ENCODE results near the gene KLRC2. TPM values are rescaled to one million over a fixed set of nuclear protein-coding genes. Genes with fewer than 3 reads are reported as not detected.
A peak's percentile ranks its signal among the peaks of the same experiment; 100 is the strongest.
"Not testable (repeated sequence)": the region's sequence is repeated elsewhere in the genome, so short reads cannot be mapped to it uniquely, and the experiment has no call there.

KLRC2 gene
- total and polyA plus RNA-seq, 8 donors, result 0.10 to 10.4 (median 2.0) TPM; not detected in 4

- H3K9me3 ChIP-seq; H3K4me3 ChIP-seq; H3K36me3 ChIP-seq; DNase-seq; H3K4me1 ChIP-seq; intact Hi-C loops (cut with DNase I; ENCODE audit: low total_unique reads); H3K27me3 ChIP-seq; H3K27ac ChIP-seq: not testable (repeated sequence)
- 9 to 56% (median 33%) methylated on average over 1 to 2 of the region's 3 CpGs; no CpG with 5 or more reads in 1 of the 5 donors for WGBS, 5 donors
Observed at GRCh38 chr12:10422159-10422558, 13.7 kb downstream of the KLRC2 start.

GRCh38 chr12:10420334-10420733 lies 15.5 kb downstream of the KLRC2 start, which contains the start of gene KLRC3:
Gene KLRC3 (minus strand): TSS chr12:10420595. CDS start chr12:10420550, 45 bp downstream.
- not testable (repeated sequence) for H3K4me1 ChIP-seq

DNA sequence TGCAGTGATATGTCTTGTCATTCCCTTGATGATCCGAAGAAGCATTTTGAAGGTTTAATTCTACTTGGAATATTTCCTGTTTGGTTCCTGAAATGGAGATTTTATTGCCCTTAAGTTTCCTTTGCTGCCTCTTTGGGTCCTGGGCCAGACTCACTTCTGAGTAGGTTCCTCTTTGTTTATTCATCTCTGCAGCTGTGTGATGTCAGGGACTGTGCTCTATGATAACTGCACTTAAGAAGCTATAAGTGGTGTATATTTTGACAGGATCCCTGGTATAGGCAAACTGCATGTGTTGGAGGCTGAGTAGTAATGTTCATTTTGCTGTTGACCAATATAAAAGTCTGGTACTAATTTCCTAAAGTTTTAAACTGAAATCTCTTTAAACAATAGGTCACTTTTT lies 26.4 kb downstream of the KLRC2 start, which contains the start of gene KLRC4:
KLRC4 (minus strand) TSS at position 366 of the 400 bp plus-strand sequence; CDS start at position 184, 182 bp downstream.
- Histone ChIP-seq H3K9me3 (no peaks in the 10 kb centered on the region), H3K4me3 (no peak within 1 kb of the TSS), H3K4me1 (no peaks in the 10 kb centered on the region), H3K27me3 (peaks cover 0 to 3% (median 0%) of the 10 kb centered on the region in 3 donors), H3K27ac (no peak within 1 kb of the TSS), H3K36me3 (no peaks in the 10 kb centered on the region)
- TF ChIP-seq CTCF (IDR thresholded peaks at IDR 0.05), result no peak
- TF ChIP-seq POLR2AphosphoS5 (IDR thresholded peaks at IDR 0.05), result no peak
- no peak for TF ChIP-seq EP300 (IDR thresholded peaks at IDR 0.05)
- TF ChIP-seq POLR2A (IDR thresholded peaks at IDR 0.05), result no peak
- 0 to 67% (median 32%) methylated on average over 1 of the region's 1 CpG for WGBS, 5 donors
- intact Hi-C loops (cut with DNase I; ENCODE audit: low total_unique reads), result no loop called here
- peak in 1 of 2 donors; percentile 32 for DNase-seq

More at GRCh38 chr12:10420334-10420733, 15.5 kb downstream of the KLRC2 start, which contains the start of gene KLRC3:
- H3K27ac ChIP-seq; H3K9me3 ChIP-seq; DNase-seq; H3K36me3 ChIP-seq; intact Hi-C loops (cut with DNase I; ENCODE audit: low total_unique reads); H3K27me3 ChIP-seq; H3K4me3 ChIP-seq: not testable (repeated sequence)
- 48 to 62% (median 61%) methylated on average over 1 of the region's 1 CpG for WGBS, 5 donors

DNA sequence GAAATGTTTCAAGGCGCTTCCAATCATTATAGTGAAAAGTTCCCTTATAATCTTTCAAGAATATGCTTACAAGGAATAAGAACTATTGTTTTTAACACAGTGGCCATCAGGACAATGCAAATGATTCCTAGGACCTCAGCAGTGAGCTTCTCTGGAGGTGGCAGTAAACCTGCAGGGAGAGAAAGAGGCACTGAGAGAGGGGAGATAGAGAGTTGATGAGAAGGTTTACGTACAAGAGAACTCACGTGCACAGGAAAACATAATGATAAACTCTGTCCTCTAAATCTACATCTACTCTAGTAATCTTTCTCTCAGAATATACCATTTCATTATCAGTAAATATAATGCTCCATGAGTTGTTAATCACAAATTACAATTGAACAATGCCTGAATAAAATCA lies 27.0 kb downstream of the KLRC2 start:
- 47 to 60% (median 56%) methylated on average over 3 of the region's 3 CpGs for WGBS, 5 donors
- H3K27ac ChIP-seq, result no peak overlapping the region
- DNase-seq, result no peak

GRCh38 chr12:10406725-10407124 lies 29.1 kb downstream of the KLRC2 start:
- Histone ChIP-seq H3K27me3 (peaks cover 0 to 3% (median 0%) of the 10 kb centered on the region in 3 donors), H3K4me3 (peak overlapping the region in 2 of 4 donors; percentile 2 to 5), H3K4me1 (no peaks in the 10 kb centered on the region), H3K9me3 (no peaks in the 10 kb centered on the region), H3K36me3 (no peaks in the 10 kb centered on the region), H3K27ac (peak overlapping the region in 1 of 5 donors; percentile 17)
- intact Hi-C loops (cut with DNase I; ENCODE audit: low total_unique reads), result no loop called here
- WGBS, 5 donors, result 50 to 70% (median 66%) methylated on average over 4 of the region's 4 CpGs
- no peak for TF ChIP-seq EP300 (IDR thresholded peaks at IDR 0.05)
- no peak for TF ChIP-seq CTCF (IDR thresholded peaks at IDR 0.05)
- no peak for TF ChIP-seq POLR2A (IDR thresholded peaks at IDR 0.05)
- no peak for TF ChIP-seq POLR2AphosphoS5 (IDR thresholded peaks at IDR 0.05)
- peak in 1 of 2 donors; percentile 30 for DNase-seq

More for the DNA sequence above, 27.0 kb downstream of the KLRC2 start:
- TF ChIP-seq EP300 (IDR thresholded peaks at IDR 0.05), result no peak
- no peak for TF ChIP-seq CTCF (IDR thresholded peaks at IDR 0.05)
- TF ChIP-seq POLR2A (IDR thresholded peaks at IDR 0.05), result no peak
- no peak for TF ChIP-seq POLR2AphosphoS5 (IDR thresholded peaks at IDR 0.05)
- H3K36me3 ChIP-seq, result no peaks in the 10 kb centered on the region
- H3K4me3 ChIP-seq, result no peak overlapping the region
- no peaks in the 10 kb centered on the region for H3K4me1 ChIP-seq
- H3K9me3 ChIP-seq, result no peaks in the 10 kb centered on the region
- peaks cover 0 to 3% (median 0%) of the 10 kb centered on the region in 3 donors for H3K27me3 ChIP-seq
- intact Hi-C loops (cut with DNase I; ENCODE audit: low total_unique reads), result no loop called here
